Transverse colon (tissue), 4 donors: ENCODE data around the gene ANP32B.

ENCODE experiments used
- POLR2AphosphoS5 ChIP-seq, 3 donors: sonication (generic); formaldehyde crosslinking; IDR thresholded peaks; one replicate each; pipeline ENCODE4 v1.6.1; 2016; ENCODE audit warnings: antibody characterized with exemption in 3 of 3
- TF ChIP-seq, protein P1 (sequence below), 5 experiments: fragments of 200-600 bp in 3 of 5; fragments of 450-650 bp in 2 of 5; sonication (generic) in 3 of 5; IDR thresholded peaks; 1 replicate in 2 of 5; 2 replicates in 3 of 5; pipeline ENCODE4 v1.5.1; 2016 to 2017; ENCODE audit warnings: antibody characterized with exemption in 5 of 5, inconsistent platforms in 3 of 5, mild to moderate bottlenecking in 2 of 5, moderate library complexity in 1 of 5

DNA sequence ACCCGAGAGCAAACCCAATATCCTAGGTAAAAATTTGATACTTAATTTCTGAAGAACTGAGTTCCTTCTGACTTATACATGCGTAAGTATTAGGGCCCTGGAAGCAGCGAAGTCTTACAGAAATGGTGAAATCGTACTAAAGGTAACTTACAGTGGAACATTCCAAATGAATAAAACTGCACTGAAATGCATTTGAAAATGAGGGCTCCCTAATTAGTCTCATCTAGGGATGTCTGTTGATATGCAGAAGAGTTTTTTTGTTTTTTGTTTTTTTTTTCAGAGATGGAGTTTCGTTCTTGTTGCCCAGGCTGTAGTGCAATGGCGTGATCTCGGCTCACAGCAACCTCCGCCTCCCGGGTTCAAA is 63.0 kb downstream of the ANP32B start:
- TF ChIP-seq, protein P1, sequence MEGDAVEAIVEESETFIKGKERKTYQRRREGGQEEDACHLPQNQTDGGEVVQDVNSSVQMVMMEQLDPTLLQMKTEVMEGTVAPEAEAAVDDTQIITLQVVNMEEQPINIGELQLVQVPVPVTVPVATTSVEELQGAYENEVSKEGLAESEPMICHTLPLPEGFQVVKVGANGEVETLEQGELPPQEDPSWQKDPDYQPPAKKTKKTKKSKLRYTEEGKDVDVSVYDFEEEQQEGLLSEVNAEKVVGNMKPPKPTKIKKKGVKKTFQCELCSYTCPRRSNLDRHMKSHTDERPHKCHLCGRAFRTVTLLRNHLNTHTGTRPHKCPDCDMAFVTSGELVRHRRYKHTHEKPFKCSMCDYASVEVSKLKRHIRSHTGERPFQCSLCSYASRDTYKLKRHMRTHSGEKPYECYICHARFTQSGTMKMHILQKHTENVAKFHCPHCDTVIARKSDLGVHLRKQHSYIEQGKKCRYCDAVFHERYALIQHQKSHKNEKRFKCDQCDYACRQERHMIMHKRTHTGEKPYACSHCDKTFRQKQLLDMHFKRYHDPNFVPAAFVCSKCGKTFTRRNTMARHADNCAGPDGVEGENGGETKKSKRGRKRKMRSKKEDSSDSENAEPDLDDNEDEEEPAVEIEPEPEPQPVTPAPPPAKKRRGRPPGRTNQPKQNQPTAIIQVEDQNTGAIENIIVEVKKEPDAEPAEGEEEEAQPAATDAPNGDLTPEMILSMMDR (IDR thresholded peaks at IDR 0.05) = no peak
- TF ChIP-seq POLR2AphosphoS5 (IDR thresholded peaks at IDR 0.05) = no peak
